Suppressor macrophage treated with lipopolysaccharide for 4 hours (primary cell): ENCODE measurements around the gene MEIS2.

Source experiments
- DNase-seq: peaks from one replicate; pipeline ENCODE4 v3.0.0-alpha.2; 2020

MEIS2 gene

DNA sequence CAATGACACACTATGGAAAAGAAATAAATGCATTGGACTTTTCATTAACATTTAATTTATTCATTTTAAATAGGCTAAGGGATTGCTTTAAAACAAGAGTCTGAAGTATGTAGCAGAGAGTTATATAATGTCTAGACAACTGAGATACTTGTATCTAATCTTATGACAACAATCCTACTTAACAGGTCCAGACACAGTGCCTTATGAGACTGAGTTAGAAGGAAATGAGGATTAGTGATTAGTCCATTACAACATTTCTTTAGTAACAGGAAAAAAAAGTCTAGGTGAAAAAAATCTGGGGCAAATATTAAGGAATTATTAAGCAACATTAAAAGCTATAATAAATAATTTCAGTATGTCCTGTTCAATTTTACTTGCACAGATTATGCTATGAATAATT, 140.6 kb downstream of the MEIS2 start:
- DNase-seq: no peak

DNA sequence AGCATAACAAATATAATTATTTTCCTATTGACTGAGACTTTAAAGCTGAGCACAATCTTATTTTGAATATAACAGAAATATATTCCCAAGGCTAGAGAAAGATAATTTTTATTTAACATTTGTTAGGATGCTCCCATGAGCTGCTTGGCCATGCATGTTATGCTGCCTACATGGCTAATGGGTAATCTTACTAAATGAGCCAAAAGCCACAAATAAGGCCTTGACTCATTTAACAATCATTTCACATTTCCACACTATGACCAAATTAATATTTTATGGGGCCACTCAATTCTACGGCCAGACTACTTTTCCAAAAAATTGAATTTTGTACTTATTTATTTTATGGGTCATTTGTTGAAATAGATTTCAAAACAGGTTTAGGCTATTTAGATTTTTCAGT, 141.7 kb downstream of the MEIS2 start:
- no peak for DNase-seq

DNA sequence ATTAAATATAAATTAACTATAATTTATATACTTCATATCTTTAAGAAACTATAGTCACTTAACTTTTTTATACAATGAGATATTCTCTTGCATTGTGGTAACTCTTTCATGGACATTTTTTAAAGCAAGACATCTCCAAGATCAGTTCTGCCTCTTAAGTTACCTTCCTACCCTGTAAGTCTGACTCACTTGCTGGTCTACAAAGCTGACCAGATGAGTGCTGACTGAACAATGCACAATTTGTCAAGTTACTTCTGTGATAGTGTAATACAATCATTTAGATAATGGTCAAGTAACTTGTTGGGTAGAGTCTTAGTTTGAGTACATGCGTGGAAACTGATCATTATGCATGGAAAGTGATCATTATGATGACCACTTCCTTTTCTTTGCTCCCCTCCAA, 145.9 kb downstream of the MEIS2 start:
- DNase-seq: no peak

DNA sequence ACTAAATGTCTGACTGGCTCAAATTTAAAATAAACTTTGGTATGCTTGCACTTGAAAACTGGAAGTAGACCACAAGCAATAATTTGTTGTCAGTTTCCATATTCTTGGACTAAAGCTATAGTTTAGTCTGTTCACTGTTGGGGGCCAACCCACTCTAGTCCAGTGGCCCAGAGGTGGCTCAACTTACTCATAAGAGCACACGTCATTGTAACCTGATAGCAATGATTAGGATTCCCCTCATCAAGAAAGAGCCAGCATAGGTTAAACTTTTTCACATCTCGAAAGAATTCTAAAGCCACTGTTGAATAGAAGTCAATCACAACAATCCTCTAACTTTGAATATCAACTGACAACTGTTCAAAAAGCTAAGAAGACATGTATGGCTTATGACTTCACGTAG, 147.0 kb downstream of the MEIS2 start:
- DNase-seq: no peak

DNA sequence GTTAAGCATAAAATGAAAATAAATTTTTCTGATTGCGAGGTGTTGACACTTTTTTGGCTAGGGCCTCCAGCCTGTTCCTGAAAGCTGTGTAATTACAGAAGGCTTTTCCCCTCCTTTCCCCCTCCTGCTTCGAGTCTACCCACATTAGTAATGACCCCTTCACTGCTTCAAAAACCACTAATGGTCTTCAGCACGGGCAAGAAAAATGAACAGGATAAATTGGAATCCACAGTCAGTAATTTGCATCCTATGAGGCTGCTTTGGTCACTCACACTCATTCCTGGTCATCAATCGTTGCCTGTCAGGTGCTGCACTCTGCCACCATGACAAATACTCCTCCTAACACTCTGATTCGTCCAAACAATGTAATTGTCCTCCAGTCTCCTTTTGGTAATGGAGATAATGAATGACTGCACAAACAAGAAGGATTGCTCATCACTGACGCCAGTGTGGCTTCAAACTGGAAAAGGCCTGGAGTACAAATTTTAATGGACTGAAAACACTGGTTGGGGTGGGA, 148.6 kb downstream of the MEIS2 start:
- no peak for DNase-seq

DNA sequence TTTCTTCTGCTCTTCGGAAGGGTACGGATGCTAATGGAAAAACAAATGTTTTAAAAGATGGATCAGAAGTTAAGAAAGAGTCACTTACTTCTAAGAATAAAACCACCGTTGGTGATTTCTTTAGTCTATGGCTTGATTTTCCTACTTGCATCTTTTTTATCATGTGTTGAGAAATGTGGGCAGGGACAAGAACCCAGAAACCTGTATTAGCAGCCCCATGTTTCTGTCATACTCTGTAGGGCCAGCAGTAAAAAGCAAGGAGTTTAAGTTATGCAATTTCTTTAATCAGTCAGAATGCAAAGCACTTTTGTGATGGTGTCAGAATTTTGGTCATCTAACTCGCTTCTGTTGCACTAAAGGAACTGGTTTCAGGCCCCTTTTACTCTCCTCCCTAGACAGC, 150.0 kb downstream of the MEIS2 start:
- DNase-seq: no peak

DNA sequence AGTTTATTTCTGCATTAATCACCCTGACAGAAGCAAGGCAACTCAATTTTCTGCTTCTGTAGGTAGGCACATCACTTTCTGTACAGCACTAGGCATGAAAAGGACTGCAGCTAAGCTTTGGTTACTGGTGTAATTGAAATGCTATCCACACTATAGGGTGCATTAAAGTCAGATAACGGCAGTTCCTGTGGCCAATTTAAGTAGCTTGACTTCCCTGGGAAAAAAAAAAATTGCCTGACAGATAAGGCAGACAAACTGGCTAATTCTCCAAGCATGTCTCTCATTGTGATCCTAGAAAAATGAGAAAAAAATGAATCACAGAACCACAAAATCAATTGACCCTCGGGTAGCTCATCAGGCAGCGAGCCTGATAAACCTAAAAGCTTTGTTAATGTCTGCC, 151.4 kb downstream of the MEIS2 start:
- DNase-seq: no peak

DNA sequence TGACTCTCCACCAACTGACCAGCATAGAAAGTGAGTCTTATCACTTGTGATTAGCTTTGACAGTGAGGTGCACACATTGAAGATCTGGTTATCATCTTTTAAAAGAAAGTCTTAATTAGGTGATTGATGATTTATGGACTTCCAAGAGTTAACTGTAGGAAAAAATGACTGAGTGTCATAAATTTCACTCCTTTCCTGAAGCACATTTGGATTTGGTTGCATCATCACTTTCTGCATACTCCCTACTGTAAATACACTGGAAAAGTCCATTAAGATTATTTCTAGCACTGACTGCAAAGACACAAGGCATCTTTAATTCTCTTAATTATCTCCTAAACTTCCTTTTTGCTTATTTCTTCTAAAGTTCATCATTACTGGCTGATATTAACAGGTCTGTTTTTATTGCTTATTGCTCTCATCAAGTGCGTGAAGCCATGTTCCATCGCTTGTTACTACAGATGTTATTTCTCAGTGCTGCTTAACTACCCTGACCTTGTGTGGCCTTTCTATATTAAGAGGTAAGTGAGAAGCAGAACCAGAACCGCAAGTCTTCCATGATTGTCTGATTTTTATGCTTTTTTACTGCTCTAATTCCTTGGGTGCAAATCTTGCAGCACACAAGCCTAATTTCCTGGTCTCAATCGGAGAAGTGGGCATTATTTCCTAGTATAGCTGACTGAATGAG, 153.2 kb downstream of the MEIS2 start:
- DNase-seq: no peak

DNA sequence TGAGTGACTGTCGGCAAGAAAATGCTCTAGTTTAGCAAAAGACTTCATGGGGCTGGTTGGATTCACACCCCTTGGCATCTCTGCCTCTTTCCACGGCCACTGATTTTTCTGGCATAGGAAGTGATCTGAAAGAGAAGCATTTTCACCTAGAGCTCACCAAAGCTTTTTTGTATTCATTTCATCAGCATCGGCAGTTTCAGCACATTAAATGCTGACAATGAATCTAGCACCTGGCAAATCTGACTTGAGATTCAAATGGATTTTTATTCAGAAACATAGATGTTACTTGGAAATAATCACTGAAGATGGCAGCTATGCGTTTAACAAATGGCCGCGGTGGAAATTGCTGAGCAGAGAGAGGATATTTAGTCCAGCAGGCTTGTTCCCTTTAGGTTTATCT, 155.9 kb downstream of the MEIS2 start:
- DNase-seq: no peak

DNA sequence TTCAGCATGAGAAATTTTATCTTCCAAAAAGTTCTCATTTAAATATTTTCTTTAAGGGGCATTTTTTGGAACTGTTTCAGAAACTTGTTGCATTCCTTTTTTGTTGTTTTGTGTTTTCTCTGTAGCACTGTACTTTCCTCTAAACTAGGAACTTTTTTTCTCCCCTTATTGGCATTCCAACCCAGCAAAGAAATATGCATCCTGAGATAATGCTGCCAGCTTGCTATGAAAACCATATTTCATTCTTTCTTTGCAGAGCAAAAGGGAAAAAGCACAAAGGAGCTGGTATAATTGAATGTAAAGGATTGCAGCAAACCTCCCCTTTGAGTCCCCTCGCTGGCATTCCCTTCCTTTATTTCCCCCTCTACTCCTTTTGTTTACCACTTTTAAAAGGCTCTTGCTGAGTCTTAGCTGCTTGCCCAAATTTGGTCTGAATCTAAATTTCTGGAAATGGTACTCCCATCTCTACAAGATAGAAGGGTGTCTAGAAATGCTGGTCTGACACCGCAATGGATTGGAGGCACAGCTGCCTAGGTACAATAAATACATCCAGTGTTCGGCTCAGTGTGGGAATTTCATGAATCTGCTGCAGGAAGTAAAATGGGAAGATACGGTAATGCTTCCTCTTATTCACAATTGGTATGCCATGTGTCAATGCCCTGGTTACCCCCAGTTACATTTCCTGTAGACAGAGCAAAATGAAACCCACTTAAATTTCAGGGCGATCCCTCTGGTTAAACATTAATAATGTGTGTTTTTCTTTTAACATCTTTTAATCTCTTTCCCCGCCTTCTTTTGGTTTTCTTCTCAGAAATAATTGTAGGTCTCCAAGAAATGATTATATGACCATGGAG, 156.6 kb downstream of the MEIS2 start:
- DNase-seq: no peak

DNA sequence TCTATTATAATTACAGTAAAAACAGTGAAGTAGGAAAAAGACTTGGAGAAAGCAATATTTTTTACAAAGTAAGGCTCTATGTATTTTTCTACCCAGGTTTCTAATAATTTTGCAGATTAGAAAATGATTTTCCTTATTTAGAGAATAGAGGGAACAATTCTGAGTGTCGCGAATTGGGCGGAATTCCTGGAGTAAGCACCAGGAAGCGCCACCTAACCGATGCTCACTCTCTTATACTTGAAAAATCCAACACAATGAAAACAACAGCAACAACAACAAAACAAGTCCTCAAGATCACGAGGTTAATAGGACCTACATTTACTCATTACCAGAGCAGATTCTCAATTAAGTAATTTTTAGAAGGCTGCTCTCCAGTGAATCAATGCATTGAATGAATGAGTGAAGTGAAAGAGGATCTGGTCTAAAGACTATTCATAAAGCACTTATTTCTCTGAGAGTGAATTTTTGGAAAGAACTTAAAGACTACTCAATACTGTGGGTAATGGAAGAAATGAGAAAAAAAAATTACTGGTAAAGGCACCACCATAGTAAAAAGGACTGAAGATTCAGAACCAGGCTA, 158.0 kb downstream of the MEIS2 start:
- no peak for DNase-seq

DNA sequence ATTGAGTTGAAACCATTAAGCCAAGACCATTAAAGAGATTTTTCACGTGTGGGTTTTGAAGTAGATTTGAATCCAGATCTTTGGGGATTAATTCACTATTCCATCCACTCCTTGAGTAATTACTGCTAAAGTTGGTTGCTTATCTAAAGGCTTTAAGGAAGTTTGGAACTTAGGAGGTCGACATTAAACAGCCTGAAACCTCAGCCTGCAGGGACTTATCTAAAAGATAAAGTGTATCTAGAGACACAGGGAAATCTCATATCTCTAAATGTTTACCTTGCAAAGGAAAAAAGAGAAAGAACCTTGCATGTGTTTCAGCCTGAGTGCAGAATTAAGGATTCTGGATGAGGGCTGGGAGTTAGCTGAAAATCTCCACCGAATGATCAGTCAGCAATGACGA, 158.6 kb downstream of the MEIS2 start:
- no peak for DNase-seq

DNA sequence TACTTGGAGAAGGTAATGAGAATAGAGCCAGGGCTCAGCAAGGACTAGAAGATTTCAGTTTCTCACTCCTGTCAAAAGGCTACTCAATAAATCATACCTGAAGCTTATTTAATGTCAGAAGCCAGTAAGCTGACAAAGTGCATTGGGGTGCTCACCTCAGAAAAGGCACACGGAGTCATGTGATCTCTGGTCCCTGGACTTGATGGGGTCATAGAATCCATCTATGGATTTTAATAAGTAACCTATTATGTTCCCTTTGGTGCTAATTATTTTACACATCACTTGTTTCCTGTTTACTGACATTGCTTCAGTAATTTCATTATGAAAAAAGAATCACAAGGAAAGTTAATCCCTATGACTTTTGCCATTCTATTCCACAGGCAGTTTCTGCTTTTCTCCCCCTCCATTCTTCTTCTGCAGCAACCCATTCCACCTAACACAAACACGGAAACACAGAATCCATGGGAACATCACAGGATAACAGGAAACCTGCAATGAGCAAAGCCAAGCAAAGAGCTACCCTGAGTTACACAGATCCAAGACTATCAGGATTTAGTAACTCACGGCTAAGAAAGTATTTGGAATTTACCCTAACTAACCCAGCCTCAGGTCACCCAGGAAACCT, 159.6 kb downstream of the MEIS2 start:
- no peak for DNase-seq

DNA sequence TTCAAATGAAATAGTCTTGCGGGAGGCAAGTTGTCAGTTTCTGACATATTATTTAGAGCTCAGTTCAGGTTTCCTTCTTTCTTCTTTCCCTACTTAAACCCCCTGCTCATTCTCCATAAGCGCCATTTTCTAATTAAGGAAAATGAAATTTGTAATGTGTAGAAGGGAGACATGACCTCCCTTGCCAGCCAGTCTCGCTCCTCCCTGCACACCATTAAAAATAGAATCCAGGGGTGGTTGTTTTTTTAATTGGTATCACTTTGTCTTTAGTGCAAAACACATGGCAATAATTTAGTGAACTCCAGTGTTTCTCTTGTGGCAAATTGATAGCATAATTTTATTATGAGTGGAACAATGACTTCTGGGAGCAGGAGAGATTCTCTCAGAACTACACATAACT, 160.1 kb downstream of the MEIS2 start:
- DNase-seq: no peak

DNA sequence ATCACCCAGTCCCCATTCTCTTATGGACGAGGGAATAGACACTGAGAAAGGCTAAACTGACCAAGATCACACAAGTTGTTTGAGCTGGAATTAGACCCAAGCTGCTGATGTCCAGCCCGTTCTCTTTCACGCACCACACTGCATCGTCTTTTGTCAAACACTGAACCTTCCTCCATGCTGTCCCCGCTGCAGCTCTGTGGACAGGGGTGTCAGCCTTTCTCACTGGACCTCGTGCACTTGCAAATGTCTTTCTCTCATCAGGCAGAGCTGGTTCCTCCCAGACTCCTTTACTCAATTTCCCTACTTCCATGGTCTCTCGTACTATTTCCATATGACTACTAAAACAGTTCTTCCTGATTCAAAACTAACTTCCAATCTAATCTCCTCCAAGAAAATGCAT, 161.6 kb downstream of the MEIS2 start:
- no peak for DNase-seq

DNA sequence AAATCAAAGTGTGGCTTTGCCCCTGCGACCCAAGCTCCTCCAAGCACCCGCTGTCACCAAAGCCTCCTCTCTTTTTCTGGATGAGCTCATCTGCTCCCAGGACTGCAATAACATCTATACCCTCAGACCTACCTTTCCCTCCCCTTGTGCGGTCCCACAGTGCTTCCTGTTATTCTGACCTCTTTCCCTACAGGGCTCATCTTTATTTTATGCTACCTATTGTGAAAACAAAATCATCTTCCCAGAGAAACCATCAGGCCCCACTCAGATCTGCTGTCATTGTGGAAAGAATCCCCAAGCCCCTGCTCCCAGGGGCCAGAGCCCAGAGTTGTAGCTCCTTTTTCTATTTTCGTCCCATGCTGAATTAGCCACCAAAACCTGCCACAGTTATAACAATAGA, 162.2 kb downstream of the MEIS2 start:
- no peak for DNase-seq

DNA sequence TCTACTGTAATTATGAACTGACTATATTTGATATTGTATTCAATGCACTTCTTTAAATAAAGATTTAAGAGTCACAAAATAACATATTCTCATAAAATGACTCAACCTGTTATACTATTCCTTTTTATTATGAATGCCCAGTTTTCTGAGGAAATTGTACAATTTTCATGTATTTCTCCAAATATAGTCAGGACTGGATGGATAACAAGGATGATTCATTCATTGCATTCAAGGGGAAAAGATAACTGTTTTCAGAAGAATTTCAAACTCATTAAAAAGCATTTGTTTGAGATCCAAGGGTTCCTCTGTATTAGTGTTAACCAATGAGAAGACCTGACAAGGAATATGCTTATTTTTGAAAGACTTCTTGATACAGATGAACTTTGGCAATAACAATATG, 163.7 kb downstream of the MEIS2 start:
- DNase-seq: no peak

DNA sequence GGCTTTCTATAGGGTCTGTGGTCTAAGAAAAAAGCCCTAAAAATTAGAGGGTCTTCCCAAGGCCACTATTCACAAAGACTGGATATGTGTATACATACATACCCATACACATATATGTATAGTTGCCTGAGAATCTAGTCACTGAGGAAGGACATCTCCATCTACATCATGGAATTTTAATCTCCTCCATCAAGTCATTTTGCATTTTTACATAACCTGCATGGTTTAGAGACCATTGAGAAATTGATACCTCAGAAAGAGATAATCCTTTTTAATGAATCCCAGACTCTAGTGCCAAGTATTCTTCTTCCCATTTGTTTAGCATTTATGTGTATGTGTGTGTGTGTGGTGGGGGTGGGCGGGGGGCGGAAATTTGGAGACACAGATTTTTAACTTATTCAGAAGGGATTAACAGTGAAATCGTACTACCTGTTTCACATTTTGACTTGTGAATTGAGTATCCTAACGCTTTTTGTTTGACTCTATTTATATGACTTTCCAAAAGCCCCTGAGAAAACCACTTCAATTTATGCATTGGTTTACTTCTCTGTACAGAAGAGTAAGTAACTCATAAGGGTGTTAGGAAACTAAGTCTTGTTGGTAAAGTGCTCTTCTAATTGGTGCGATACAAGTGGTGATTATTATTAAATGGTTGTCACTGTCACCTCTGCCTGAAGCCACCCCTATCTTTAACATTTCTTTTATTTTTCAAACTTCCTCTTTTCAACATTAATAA, 166.9 kb downstream of the MEIS2 start:
- DNase-seq: no peak

DNA sequence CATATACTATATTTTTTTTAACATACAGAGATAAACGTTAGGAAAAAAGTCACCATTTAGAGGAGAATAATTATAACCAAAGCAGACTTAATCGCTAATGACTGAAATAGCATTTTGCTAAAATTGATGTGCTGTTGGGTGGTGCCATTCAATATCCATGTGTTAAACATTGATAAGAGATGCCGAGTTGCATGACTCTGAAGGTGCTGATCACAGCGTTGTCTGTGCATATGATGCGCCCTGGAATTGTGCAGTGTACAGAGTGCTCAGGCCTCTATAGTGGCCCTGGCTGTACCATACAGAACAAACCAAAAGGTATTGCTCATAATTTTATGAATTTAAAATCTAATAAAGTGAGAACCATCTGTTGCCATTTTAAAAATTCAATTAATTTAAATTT, 168.3 kb downstream of the MEIS2 start:
- no peak for DNase-seq

DNA sequence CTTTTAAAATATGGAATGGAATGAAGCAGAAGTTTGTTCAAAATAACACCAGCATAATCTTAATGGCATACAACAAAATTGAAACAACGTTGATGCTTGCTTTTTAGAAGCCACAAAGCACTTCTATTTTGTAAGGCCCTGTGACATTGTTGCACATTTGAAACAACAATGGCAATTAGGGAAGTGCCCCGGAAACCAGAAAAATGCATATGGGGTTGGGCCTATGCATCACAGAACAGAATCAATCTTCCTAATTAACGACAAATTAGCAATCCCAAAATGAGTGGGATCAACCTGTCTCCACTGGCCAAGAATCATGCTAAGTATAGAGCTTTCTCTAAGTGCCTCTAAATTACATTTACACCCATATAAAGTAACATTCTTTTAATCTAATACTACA, 168.9 kb downstream of the MEIS2 start:
- DNase-seq: no peak

DNA sequence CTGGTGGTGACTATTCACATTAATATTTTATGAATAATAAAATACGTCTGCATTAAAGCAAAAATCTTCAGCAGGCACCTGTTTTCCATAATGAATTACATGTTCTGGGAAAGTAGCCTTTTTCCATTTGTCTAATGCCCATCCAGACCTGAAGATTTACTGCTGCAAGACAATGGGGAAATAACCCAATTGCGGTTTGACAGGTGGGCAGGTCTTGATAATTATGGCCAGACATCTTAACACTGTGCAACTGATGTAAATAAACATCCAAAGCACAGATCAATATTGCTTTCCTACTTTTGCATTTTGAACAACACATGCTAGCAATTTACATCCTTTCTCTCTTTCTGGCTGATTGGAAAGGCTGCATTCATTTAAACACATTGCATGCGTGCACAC, 173.9 kb downstream of the MEIS2 start:
- no peak for DNase-seq

DNA sequence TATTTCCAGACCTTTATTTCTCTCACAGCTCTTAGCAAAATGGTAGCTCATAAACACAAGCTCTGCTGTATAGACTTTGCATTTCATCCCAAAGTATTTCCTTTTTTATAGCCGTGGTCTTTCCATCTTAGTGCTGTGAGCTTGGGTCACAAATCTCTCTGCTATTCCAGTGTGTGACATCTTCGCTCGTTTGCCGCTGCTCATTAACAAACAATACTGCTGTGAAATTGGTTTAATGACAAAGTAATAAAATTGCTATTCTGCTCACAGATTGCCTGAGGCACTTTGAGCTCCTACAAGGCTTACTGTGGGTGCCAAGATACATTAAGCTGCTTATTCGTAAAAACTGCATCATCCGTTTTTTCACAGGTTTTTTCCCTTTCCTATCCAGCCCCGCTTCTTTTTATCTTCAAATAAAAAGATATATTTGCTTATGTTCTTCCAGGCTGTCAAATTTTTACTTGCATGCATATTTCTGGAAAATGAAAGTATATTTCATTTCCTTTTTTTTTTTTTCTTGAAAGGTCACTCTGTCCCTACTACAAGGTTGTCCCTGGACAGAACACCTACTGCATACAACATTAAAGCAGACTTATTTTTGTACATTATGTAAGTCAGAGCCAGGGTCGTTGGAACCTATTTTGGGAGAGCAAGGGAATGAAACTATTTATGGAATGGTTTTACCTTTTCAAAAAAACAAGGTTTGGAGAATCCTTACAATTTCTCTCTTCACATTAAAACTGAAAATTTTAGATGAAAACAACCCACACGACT, 174.5 kb downstream of the MEIS2 start:
- DNase-seq: no peak
